Measurements from ENCODE around the gene HOXC12. TPM values are rescaled to one million over a fixed set of nuclear protein-coding genes. Genes with fewer than 3 reads are reported as not detected.

The HOXC12 gene
- total RNA-seq = not detected in 2 replicates

GRCh38 chr12:53954694-53955035 is at the start of gene HOXC12:
Gene HOXC12, plus strand, starts transcription at chr12:53954903. Its CDS starts 27 bp downstream, at chr12:53954930.

GRCh38 chr12:53938326-53939140 is 16.2 kb upstream of the HOXC12 start, which contains the start of gene HOXC13:
Gene HOXC13, plus strand, starts transcription at chr12:53938831. Its CDS starts 76 bp downstream, at chr12:53938907.

GRCh38 chr12:53972722-53973235 is 18.1 kb downstream of the HOXC12 start, which contains the start of gene HOXC11:
Gene HOXC11, plus strand, starts transcription at chr12:53973126. Its CDS starts 116 bp downstream, at chr12:53973242.

GRCh38 chr12:53974084-53975063 is 19.7 kb downstream of the HOXC12 start, which contains the start of gene HOTAIR:
Gene HOTAIR, minus strand, starts transcription at chr12:53974954.

GRCh38 chr12:53984901-53985691 is 30.4 kb downstream of the HOXC12 start, which contains the start of gene HOXC10:
Gene HOXC10, plus strand, starts transcription at chr12:53985146. Its CDS starts 114 bp downstream, at chr12:53985260.

GRCh38 chr12:54000116-54001114 is 45.7 kb downstream of the HOXC12 start, which contains the start of gene HOXC9:
Gene HOXC9, plus strand, starts transcription at chr12:54000161. Its CDS starts 28 bp downstream, at chr12:54000189.

Other genes starting within 250 kb of the HOXC12 start
- 41.0 and 71.3 TPM in 2 replicates for gene CALCOCO1, start 227.5 kb upstream of the HOXC12 start, total RNA-seq
- not detected in 2 replicates for gene CISTR, start 202.9 kb upstream of the HOXC12 start, total RNA-seq
- gene HOXC13, start 16.1 kb upstream of the HOXC12 start, total RNA-seq = not detected in 2 replicates
- gene HOXC11, start 18.2 kb downstream of the HOXC12 start, total RNA-seq = not detected in 2 replicates
- not detected in 2 replicates for gene HOTAIR, start 20.1 kb downstream of the HOXC12 start, total RNA-seq
- gene HOXC10, start 30.2 kb downstream of the HOXC12 start, total RNA-seq = not detected in 2 replicates
- not detected in 2 replicates for gene HOXC9, start 45.3 kb downstream of the HOXC12 start, total RNA-seq
- not detected in 2 replicates for gene HOXC8, start 54.1 kb downstream of the HOXC12 start, total RNA-seq
- gene HOXC6, start 73.5 kb downstream of the HOXC12 start, total RNA-seq = not detected in 2 replicates
- not detected in 2 replicates for gene HOXC5, start 78.1 kb downstream of the HOXC12 start, total RNA-seq
- not detected in 2 replicates for gene HOXC4, start 98.9 kb downstream of the HOXC12 start, total RNA-seq
- gene SMUG1, start 234.1 kb downstream of the HOXC12 start, total RNA-seq = 28.6 and 30.8 TPM in 2 replicates

All from nasal cavity respiratory epithelium epithelial cell of viscerocranial mucosa (primary cell).